Right lobe of liver (tissue), 4 donors: Measurements from ENCODE around the gene SRC.

Experiments
- POLR2A ChIP-seq: fragments of 450-650 bp; IDR thresholded peaks from one replicate; pipeline ENCODE4 v1.6.1; 2017; ENCODE audit warnings: antibody characterized with exemption, mild to moderate bottlenecking
- TF ChIP-seq, protein P1 (sequence below), 4 donors: fragments of 200-600 bp in 3 of 4; fragments of 450-650 bp in 1 of 4; IDR thresholded peaks; one replicate each; pipeline versions ENCODE4 v1.5.1 to v1.8.0; 2016 to 2022; ENCODE audit warnings: antibody characterized with exemption in 4 of 4, mild to moderate bottlenecking in 2 of 4
- donor health status: DM: no; HTN: no; CAD: no.
- donor health status: DM: no; HTN: no; CAD: no.
- donor health status: DM: no; HTN: yes; CAD: no.

DNA sequence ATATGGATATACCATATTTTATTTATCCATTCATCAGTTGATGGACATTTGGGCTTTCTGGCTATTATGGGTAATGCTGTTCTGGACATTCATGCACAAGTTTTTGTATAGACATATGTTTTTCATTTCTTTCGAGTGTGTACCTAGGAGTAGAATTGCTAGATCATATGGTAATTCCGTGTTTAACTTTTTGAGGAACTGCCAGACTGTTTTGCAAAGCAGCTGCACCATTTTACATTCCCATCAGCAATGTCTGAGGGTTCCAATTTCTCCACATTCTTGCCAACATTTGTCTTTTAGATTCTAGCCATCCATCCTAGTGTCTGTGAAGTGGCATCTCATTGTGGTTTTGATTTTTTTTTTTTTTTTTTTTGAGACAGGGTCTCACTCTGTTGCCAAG, 20.8 kb downstream of the SRC start:
- TF ChIP-seq, protein P1, sequence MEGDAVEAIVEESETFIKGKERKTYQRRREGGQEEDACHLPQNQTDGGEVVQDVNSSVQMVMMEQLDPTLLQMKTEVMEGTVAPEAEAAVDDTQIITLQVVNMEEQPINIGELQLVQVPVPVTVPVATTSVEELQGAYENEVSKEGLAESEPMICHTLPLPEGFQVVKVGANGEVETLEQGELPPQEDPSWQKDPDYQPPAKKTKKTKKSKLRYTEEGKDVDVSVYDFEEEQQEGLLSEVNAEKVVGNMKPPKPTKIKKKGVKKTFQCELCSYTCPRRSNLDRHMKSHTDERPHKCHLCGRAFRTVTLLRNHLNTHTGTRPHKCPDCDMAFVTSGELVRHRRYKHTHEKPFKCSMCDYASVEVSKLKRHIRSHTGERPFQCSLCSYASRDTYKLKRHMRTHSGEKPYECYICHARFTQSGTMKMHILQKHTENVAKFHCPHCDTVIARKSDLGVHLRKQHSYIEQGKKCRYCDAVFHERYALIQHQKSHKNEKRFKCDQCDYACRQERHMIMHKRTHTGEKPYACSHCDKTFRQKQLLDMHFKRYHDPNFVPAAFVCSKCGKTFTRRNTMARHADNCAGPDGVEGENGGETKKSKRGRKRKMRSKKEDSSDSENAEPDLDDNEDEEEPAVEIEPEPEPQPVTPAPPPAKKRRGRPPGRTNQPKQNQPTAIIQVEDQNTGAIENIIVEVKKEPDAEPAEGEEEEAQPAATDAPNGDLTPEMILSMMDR (IDR thresholded peaks at IDR 0.05) = no peak
- no peak for TF ChIP-seq POLR2A
